SK-N-SH treated with all-trans-retinoic acid at 6 μM for 48 hours (cell line): ENCODE results near the gene TPGS1.

Source experiments
- ATAC-seq: fragments of 200-7000 bp; cut with Tn5 transposase; 3 replicates; pipeline ENCODE4 v1.9.1; 2020; ENCODE audit warnings: mild to moderate bottlenecking, moderate library complexity
- ARNTL ChIP-seq: fragments of 450-650 bp; formaldehyde crosslinking; IDR thresholded peaks from 2 replicates; pipeline ENCODE4 v1.5.0; 2020; ENCODE audit warnings: low read depth, mild to moderate bottlenecking, moderate library complexity, borderline replicate concordance
- CSDC2 ChIP-seq: fragments of 250-450 bp; sonication (Bioruptor Pico); IDR thresholded peaks from 2 replicates; pipeline ENCODE4 v1.5.0; 2020; ENCODE audit warnings: mild to moderate bottlenecking, moderate library complexity
- GLIS3 ChIP-seq: fragments of 250-450 bp; sonication (Bioruptor Pico); IDR thresholded peaks from 2 replicates; pipeline ENCODE4 v1.5.0; 2020; ENCODE audit warnings: mild to moderate bottlenecking, moderate library complexity
- ISL1 ChIP-seq: fragments of 250-450 bp; sonication (Bioruptor Pico); IDR thresholded peaks from 2 replicates; pipeline ENCODE4 v2.1.2; 2022; ENCODE audit warnings: mild to moderate bottlenecking, moderate library complexity
- OSR1 ChIP-seq: fragments of 250-450 bp; sonication (Bioruptor Pico); IDR thresholded peaks from 2 replicates; pipeline ENCODE4 v1.8.0; 2022; ENCODE audit warnings: moderate library complexity, mild to moderate bottlenecking, inconsistent platforms
- RARB ChIP-seq: fragments of 250-450 bp; sonication (Bioruptor Pico); IDR thresholded peaks from 2 replicates; pipeline ENCODE4 v1.8.0; 2021; ENCODE audit warnings: mild to moderate bottlenecking, moderate library complexity
- SNAI2 ChIP-seq: fragments of 250-450 bp; sonication (Bioruptor Pico); IDR thresholded peaks from 2 replicates; pipeline ENCODE4 v1.5.0; 2020; ENCODE audit warnings: mild to moderate bottlenecking, moderate library complexity
- TCF4 ChIP-seq: fragments of 250-450 bp; sonication (Bioruptor Pico); IDR thresholded peaks from 2 replicates; pipeline ENCODE4 v1.8.0; 2021; ENCODE audit warnings: mild to moderate bottlenecking, moderate library complexity, borderline replicate concordance
- TOX ChIP-seq: fragments of 250-450 bp; sonication (Bioruptor Pico); IDR thresholded peaks from 2 replicates; pipeline ENCODE4 v1.8.0; 2021; ENCODE audit warnings: mild to moderate bottlenecking, moderate library complexity, borderline replicate concordance
- ZC3H10 ChIP-seq: fragments of 250-450 bp; sonication (Bioruptor Pico); IDR thresholded peaks from 2 replicates; pipeline ENCODE4 v1.5.1; 2021; ENCODE audit warnings: mild to moderate bottlenecking, moderate library complexity
- ZFP3 ChIP-seq: fragments of 250-450 bp; sonication (Bioruptor Pico); IDR thresholded peaks from 2 replicates; pipeline ENCODE4 v1.5.0; 2020; ENCODE audit warnings: mild to moderate bottlenecking, moderate library complexity
- ZFP30 ChIP-seq: fragments of 450-650 bp; formaldehyde crosslinking; IDR thresholded peaks from 2 replicates; pipeline ENCODE4 v1.5.0; 2022; ENCODE audit warnings: mild to moderate bottlenecking, moderate library complexity
- ZNF565 ChIP-seq: fragments of 450-650 bp; formaldehyde crosslinking; conservative IDR thresholded peaks from 2 replicates; pipeline ENCODE4 v1.5.0; 2020; ENCODE audit warnings: low read depth, mild to moderate bottlenecking, moderate library complexity
- TF ChIP-seq, protein P1 (sequence below): fragments of 250-450 bp; sonication (Bioruptor Pico); IDR thresholded peaks from 2 replicates; pipeline ENCODE4 v1.5.1; 2021; ENCODE audit warnings: mild to moderate bottlenecking, moderate library complexity
- TF ChIP-seq, protein P2 (sequence below): fragments of 250-450 bp; sonication (Bioruptor Pico); IDR thresholded peaks from 2 replicates; pipeline ENCODE4 v1.5.1; 2020; ENCODE audit warnings: low read depth, mild to moderate bottlenecking, moderate library complexity
- TF ChIP-seq, protein P3 (sequence below): fragments of 250-450 bp; sonication (Bioruptor Pico); IDR thresholded peaks from 2 replicates; pipeline ENCODE4 v1.8.0; 2021; ENCODE audit warnings: low read depth, mild to moderate bottlenecking, moderate library complexity, borderline replicate concordance
- TF ChIP-seq, protein P4 (sequence below): fragments of 250-450 bp; sonication (Bioruptor Pico); IDR thresholded peaks from 2 replicates; pipeline ENCODE4 v1.5.0; 2020; ENCODE audit warnings: mild to moderate bottlenecking, moderate library complexity
- TF ChIP-seq, protein P5 (sequence below): fragments of 250-450 bp; sonication (Bioruptor Pico); IDR thresholded peaks from 2 replicates; pipeline ENCODE4 v1.8.0; 2020; ENCODE audit warnings: mild to moderate bottlenecking, moderate library complexity, borderline replicate concordance

Gene TPGS1

DNA sequence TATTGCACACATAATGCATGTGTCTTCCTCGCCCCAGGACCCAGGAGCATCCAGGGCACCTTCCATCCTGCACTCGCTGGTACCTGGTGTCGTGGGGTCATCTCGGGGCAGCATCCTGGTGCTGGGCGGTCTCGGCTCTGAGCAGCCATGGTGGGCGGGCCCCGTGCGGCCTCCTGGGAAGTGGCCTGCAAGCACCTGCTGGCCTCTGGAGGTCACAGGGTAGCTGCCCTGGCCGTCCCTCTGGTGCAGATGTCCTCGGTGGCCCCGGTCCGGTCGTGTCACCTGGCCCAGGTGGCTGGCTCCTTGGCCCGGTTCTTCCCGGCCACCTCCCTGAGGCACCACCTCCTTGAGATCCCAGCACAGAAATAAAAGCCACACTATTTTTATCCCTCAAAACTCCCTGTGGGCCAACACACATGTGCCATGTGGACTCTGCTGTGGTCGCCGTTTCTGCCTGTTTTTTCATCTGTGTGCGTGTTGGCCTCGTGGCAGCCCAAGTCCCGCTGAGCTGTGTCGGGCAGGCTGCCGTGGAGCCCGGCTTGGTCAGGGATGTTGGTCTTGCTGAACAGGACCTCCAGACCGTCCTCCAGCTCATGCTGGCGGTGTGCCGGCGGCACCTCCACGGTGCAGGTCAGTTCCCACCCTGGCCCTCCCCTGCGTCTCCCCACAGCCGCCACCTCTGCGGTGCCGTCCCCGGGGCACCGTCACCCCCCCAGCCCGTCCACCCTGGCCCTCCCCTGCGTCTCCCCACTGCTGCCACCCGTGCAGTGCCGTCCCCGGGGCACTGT, 31.5 kb downstream of the TPGS1 start:
- ATAC-seq: no peak

DNA sequence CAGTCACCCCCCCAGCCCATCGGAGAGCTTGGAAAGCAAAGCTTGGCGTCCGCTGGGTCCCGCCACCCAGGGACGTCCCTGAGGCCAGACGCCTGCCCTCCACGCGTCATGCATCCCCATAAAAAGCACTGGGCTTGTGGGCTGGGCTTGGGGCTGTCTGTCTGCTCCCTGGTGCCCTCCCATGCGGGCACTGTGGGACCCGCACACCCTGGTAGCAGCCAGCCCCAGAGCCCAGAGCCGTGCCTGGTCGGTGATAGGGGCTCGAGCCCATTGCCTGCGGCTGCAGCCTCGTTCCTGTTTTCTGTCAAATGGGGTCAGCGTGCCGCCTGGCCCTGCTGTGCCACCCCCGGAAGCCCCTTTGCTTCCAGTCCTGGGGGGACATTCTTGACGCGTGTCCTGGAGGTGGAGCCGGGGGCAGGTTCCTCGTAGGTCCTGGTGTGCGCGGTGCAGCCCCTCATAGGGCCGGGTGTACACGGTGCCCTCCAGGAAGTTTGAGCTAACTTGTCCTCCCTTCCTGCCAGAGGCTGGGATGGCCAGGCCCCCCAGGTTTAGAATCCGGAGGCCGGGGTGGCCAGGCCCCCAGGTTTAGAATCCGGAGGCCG, 32.2 kb downstream of the TPGS1 start:
- no peak for TF ChIP-seq TCF4 (CRISPR knock-in tag)
- TF ChIP-seq SNAI2 (CRISPR knock-in tag): no peak
- TF ChIP-seq, protein P1, sequence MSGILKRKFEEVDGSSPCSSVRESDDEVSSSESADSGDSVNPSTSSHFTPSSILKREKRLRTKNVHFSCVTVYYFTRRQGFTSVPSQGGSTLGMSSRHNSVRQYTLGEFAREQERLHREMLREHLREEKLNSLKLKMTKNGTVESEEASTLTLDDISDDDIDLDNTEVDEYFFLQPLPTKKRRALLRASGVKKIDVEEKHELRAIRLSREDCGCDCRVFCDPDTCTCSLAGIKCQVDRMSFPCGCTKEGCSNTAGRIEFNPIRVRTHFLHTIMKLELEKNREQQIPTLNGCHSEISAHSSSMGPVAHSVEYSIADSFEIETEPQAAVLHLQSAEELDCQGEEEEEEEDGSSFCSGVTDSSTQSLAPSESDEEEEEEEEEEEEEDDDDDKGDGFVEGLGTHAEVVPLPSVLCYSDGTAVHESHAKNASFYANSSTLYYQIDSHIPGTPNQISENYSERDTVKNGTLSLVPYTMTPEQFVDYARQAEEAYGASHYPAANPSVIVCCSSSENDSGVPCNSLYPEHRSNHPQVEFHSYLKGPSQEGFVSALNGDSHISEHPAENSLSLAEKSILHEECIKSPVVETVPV (CRISPR knock-in tag): no peak
- TF ChIP-seq ZC3H10 (CRISPR knock-in tag): no peak
- TF ChIP-seq, protein P2, sequence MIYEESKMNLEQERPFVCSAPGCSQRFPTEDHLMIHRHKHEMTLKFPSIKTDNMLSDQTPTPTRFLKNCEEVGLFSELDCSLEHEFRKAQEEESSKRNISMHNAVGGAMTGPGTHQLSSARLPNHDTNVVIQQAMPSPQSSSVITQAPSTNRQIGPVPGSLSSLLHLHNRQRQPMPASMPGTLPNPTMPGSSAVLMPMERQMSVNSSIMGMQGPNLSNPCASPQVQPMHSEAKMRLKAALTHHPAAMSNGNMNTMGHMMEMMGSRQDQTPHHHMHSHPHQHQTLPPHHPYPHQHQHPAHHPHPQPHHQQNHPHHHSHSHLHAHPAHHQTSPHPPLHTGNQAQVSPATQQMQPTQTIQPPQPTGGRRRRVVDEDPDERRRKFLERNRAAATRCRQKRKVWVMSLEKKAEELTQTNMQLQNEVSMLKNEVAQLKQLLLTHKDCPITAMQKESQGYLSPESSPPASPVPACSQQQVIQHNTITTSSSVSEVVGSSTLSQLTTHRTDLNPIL (CRISPR knock-in tag): no peak
- TF ChIP-seq ISL1 (CRISPR knock-in tag): no peak
- no peak for TF ChIP-seq ZFP30
- TF ChIP-seq TOX (CRISPR knock-in tag): no peak
- no peak for TF ChIP-seq ARNTL (CRISPR knock-in tag)
- no peak for TF ChIP-seq RARB (CRISPR knock-in tag)
- no peak for TF ChIP-seq CSDC2 (CRISPR knock-in tag)
- no peak for TF ChIP-seq OSR1 (CRISPR knock-in tag)
- no peak for TF ChIP-seq GLIS3
- TF ChIP-seq ZNF565 (CRISPR knock-in tag): no peak
- TF ChIP-seq, protein P3, sequence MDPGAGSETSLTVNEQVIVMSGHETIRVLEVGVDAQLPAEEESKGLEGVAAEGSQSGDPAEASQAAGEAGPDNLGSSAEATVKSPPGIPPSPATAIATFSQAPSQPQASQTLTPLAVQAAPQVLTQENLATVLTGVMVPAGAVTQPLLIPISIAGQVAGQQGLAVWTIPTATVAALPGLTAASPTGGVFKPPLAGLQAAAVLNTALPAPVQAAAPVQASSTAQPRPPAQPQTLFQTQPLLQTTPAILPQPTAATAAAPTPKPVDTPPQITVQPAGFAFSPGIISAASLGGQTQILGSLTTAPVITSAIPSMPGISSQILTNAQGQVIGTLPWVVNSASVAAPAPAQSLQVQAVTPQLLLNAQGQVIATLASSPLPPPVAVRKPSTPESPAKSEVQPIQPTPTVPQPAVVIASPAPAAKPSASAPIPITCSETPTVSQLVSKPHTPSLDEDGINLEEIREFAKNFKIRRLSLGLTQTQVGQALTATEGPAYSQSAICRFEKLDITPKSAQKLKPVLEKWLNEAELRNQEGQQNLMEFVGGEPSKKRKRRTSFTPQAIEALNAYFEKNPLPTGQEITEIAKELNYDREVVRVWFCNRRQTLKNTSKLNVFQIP (CRISPR knock-in tag): no peak
- TF ChIP-seq, protein P4, sequence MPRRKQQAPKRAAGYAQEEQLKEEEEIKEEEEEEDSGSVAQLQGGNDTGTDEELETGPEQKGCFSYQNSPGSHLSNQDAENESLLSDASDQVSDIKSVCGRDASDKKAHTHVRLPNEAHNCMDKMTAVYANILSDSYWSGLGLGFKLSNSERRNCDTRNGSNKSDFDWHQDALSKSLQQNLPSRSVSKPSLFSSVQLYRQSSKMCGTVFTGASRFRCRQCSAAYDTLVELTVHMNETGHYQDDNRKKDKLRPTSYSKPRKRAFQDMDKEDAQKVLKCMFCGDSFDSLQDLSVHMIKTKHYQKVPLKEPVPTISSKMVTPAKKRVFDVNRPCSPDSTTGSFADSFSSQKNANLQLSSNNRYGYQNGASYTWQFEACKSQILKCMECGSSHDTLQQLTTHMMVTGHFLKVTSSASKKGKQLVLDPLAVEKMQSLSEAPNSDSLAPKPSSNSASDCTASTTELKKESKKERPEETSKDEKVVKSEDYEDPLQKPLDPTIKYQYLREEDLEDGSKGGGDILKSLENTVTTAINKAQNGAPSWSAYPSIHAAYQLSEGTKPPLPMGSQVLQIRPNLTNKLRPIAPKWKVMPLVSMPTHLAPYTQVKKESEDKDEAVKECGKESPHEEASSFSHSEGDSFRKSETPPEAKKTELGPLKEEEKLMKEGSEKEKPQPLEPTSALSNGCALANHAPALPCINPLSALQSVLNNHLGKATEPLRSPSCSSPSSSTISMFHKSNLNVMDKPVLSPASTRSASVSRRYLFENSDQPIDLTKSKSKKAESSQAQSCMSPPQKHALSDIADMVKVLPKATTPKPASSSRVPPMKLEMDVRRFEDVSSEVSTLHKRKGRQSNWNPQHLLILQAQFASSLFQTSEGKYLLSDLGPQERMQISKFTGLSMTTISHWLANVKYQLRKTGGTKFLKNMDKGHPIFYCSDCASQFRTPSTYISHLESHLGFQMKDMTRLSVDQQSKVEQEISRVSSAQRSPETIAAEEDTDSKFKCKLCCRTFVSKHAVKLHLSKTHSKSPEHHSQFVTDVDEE (CRISPR knock-in tag): no peak
- TF ChIP-seq, all 23 proteins: peak for 0

More for the DNA sequence above, 31.5 kb downstream of the TPGS1 start:
- TF ChIP-seq RARB (CRISPR knock-in tag) (no peak), OSR1 (CRISPR knock-in tag) (no peak), TOX (CRISPR knock-in tag) (no peak), ARNTL (CRISPR knock-in tag) (no peak), ZFP3 (CRISPR knock-in tag) (no peak), ZFP30 (no peak), ZC3H10 (CRISPR knock-in tag) (no peak), ZNF565 (CRISPR knock-in tag) (no peak)
- TF ChIP-seq, protein P2 (CRISPR knock-in tag): no peak
- TF ChIP-seq, protein P1 (CRISPR knock-in tag): no peak
- TF ChIP-seq, protein P5, sequence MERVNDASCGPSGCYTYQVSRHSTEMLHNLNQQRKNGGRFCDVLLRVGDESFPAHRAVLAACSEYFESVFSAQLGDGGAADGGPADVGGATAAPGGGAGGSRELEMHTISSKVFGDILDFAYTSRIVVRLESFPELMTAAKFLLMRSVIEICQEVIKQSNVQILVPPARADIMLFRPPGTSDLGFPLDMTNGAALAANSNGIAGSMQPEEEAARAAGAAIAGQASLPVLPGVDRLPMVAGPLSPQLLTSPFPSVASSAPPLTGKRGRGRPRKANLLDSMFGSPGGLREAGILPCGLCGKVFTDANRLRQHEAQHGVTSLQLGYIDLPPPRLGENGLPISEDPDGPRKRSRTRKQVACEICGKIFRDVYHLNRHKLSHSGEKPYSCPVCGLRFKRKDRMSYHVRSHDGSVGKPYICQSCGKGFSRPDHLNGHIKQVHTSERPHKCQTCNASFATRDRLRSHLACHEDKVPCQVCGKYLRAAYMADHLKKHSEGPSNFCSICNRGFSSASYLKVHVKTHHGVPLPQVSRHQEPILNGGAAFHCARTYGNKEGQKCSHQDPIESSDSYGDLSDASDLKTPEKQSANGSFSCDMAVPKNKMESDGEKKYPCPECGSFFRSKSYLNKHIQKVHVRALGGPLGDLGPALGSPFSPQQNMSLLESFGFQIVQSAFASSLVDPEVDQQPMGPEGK (CRISPR knock-in tag): no peak
- TF ChIP-seq, all 23 proteins: peak for 0

More for the DNA sequence above, 32.2 kb downstream of the TPGS1 start:
- ATAC-seq: no peak
